ENCODE results near the gene ACOX1.
"Not testable (repeated sequence)": the region's sequence is repeated elsewhere in the genome, so short reads cannot be mapped to it uniquely, and the experiment has no call there.

The ACOX1 gene

DNA sequence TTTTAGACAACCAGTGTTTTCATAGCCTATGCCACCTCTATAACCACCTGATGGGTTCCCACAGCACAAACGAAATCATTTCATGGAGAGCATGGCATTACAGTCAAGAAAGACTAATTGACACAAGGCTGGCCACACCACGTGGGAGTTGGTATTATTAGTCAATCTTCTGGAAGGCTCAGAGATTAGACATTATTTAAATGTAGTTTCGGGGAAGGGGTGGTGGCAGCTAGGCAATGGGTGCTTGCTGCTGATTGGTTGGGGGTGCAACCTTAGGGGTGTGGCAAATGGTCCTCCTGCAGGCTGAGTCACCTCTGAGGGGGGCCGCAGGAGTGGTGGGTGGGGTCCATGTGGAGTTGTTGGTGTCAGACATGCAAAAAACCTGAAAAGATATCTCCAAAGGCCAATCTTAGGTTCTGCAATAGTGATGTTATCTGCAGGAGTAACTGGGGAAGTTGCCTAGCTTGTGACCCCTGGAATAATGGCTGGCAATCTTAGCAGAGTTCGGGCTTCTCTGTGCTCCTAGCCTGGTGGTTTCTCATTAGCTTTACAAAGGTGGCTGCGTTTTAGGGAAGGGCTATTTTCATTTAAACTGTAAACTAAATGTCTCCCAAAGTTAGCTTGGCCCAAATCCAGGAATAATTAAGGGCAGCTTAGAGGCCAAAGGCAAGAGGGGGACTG lies 4.7 kb upstream of the ACOX1 start:
- no peak for FAIRE-seq
- DNase-seq (ENCODE audit: low spot score) = no peak

- FAIRE-seq (no peak), DNase-seq (ENCODE audit: low spot score) (no peak)
Measured at GRCh38 chr17:75981019-75981615, 2.2 kb upstream of the ACOX1 start.

GRCh38 chr17:75980188-75981018 lies 1.4 kb upstream of the ACOX1 start:
- FAIRE-seq (no peak), DNase-seq (ENCODE audit: low spot score) (no peak)

GRCh38 chr17:75979705-75980187 lies 780 bp upstream of the ACOX1 start:
- no peak for FAIRE-seq

DNA sequence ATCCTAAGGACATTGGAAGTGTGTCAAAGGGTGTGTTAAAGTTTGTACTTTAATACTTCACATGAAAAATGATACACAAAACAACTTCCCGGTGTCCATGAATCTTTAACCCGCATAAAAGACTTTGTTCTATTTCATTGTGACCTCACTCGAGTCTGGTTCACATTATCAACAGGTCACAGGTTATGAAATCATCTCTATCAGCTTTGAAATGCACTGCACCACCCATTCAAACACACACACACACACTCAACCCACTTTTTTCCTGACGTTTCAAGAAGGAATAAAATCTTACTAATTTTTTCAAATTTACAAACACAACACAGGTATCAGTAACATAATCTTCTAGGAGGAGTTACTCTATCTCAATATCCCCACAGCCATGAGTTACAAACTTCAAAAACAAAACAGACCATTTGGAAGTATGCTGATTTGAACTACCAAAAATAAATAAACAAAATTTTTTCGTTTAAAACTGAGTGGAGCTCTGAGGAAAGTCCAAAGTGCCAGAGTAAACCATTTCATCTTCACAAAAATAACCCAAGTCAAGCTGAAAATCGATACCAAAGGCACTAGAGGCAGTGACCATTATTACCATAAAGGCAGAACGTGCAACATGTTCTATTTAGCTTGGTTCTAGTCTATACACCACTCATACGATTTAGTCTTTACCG lies 2.7 kb downstream of the ACOX1 start:
- no peak for DNase-seq (ENCODE audit: low spot score)
- no peak for FAIRE-seq

More at GRCh38 chr17:75979705-75980187, 780 bp upstream of the ACOX1 start:
- no peak for DNase-seq (ENCODE audit: low spot score)

DNA sequence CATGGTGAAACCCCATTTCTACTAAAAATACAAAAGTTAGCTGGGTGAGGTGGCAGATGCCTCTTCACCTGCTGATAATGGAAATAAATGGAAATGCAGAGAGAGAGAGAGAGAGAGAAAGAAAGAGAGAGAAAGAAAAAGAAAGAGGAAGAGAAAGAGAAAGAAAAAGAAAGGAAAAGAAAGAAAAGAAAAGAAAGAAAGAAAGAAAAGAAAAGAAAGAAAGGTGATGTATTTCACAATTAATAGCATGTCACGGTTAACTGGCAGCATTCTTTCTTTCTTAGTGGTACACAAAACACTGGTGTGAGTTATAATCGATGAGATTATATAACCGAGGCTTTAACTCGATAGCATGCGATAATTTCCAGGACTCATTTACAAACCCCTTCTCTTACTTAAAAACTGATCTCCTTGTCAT lies 3.2 kb downstream of the ACOX1 start:
- DNase-seq (ENCODE audit: low spot score) (no peak), FAIRE-seq (no peak)

GRCh38 chr17:75975187-75975586 lies 3.8 kb downstream of the ACOX1 start:
- not testable (repeated sequence) for FAIRE-seq; DNase-seq (ENCODE audit: low spot score)

GRCh38 chr17:75970626-75971025 lies 8.3 kb downstream of the ACOX1 start:
- FAIRE-seq (no peak), DNase-seq (ENCODE audit: low spot score) (no peak)

DNA sequence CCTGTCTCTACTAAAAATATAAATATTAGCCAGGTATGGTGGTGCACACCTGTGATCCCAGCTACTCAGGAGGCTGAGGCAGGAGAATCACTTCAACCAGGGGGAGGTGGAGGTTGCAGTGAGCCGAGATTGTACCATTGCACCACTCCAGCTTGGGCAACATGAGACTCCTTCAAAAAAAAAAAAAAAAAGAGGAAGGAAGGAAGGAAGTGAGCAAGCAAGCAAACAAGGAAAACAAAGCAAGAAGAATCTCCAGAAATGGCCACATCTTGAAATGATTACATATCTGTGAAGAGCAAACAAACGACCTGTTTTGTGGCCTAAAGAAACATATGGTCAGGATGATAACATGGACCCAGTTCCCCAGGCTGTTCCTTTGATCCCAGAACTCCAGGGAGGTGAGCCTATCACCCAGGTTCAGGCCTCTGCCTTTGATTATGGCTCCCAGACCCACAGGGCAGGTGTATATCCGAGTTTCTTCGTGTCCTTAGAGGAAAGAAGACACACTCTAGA lies 8.9 kb downstream of the ACOX1 start:
- no peak for DNase-seq (ENCODE audit: low spot score)
- no peak for FAIRE-seq

DNA sequence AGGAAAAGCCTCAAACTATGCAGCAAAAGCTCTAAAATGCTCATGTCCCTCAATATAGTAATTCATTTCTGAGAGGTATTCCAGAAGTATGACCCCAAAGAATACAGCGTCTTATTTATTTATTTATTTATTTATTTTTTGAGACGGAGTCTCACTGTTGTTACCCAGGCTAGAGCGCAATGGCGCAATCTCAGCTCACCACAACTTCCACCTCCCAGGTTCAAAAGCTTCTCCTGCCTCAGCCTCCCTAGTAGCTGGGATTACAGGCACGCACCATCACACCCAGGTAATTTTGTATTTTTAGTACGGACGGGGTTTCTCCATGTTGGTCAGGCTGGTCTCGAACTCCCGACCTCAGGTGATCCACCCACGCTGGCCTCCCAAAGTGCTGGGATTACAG lies 9.9 kb downstream of the ACOX1 start:
- DNase-seq (ENCODE audit: low spot score); FAIRE-seq: not testable (repeated sequence)

DNA sequence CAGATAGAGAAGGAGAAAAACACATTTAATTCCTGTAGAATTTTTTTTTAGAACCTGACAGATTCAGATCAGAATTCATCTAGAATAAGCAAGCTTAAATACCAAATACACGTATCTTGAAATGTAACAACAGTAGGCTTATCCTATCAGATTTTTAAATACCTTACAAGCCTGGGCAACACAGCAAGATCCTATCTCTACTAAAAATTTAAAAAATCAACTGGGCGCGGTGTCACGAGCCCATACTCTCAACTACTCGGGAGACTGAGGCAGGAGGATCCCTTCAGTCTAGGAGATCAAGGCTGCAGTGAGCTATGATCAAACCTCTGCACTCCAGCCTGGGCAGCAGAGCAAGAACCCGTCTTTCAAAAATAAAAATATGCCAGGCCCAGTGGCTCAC lies 13.5 kb downstream of the ACOX1 start:
- DNase-seq (ENCODE audit: low spot score) = no peak
- FAIRE-seq = no peak

DNA sequence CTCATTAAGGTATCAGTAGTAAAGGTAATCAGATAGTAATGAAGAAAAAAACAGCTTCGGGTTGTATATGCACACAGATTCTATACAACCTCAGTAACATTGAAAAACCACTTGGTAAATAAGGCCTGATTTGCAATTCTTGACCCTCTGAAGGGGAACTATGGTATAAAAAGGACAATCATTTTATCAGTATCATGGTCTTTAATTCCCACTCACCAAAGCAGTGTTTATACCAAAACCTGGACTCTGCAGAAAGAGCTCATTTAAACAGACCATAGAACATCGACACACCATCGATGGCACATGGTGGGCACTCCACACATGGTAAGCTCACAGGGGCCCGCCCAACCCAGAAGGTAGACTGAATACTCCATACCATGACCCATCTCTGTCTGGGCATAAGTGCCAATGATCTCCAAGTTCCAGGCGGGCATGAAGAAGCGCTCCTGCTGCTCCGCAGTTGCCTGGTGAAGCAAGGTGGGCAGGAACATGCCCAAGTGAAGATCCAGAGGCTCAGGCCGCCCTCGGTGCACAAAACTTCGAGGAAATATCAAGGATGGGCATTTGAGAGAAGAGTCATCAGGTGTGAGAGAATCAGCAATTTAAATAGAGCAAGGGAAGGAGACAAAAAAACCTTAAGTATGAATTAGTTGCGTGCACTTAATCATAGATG lies 19.0 kb downstream of the ACOX1 start:
- peak; percentile 59 for FAIRE-seq

GRCh38 chr17:75959051-75959838 lies 19.7 kb downstream of the ACOX1 start:
- FAIRE-seq = no peak
- no peak for DNase-seq (ENCODE audit: low spot score)

More for the DNA sequence above, 19.0 kb downstream of the ACOX1 start:
- DNase-seq (ENCODE audit: low spot score) = no peak

DNA sequence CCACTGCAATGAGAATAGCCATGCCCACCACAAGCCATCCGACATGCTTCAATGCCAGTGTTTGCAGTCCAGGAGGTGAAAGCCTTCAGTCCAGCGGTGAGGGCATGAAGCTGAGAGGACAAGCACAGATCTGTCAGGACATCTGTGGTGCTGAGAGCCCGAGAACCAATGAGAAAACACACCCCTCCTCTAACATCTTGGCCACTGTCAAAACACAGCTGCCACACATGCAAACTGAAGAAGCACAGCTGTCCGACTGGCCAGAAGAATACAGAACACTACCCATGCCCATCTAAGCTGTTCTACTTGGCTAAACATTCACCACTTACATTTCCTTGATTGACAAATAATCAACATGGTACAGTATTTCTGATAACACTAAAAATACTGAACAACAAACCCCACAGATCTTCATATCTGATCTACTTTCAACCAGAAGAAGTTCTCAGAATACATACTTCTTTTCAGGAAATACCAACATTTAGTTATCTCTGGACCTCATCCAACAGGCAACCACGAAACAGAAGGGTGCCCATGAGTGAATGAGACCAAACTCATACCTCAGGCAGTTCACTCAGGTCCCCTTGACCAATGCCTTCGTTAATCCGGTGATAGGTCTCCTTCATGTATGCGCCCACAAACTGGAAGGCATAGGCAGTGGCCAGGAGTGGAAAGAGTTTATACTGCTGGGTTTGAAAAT lies 28.0 kb downstream of the ACOX1 start:
- no peak for DNase-seq (ENCODE audit: low spot score)
- no peak for FAIRE-seq

DNA sequence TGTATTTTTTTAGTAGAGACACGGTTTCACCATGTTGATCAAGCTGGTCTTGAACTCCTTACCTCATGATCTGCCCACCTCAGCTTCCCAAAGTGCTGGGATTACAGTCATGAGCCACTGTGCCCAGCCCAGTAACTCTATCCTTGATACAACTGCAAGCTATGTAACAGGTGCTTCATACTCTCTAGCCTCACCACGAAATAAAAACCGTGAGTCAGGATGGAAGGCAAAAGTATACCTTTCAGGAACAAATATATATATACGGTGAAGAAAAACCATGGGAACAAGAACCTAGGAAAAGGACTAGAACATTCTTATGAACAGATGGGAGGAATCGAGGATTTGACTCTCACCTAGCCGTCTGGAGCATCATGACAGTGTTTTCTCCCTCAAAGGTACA lies 28.5 kb downstream of the ACOX1 start:
- FAIRE-seq (no peak), DNase-seq (ENCODE audit: low spot score) (no peak)

GRCh38 chr17:75945211-75945610 lies 33.8 kb downstream of the ACOX1 start:
- DNase-seq (ENCODE audit: low spot score) = no peak
- FAIRE-seq = no peak

GRCh38 chr17:75943491-75943890 lies 35.5 kb downstream of the ACOX1 start:
- DNase-seq (ENCODE audit: low spot score) (no peak), FAIRE-seq (no peak)

- DNase-seq (ENCODE audit: low spot score) (no peak), FAIRE-seq (no peak)
Measured at GRCh38 chr17:75942473-75942872, 36.5 kb downstream of the ACOX1 start.

- no peak for DNase-seq (ENCODE audit: low spot score)
- FAIRE-seq = peak; percentile 20
Measured at GRCh38 chr17:75941442-75941819, 37.5 kb downstream of the ACOX1 start.

Data from urothelium cell line (cell line).